ENCODE results near the gene EME2.

EME2 gene

GRCh38 chr16:1766701-1767100 lies 5.9 kb upstream of the EME2 start:
- no peaks in the 10 kb centered on the region for H3K9me3 ChIP-seq (replicated peaks in 1 of 2; ENCODE audit: control insufficient read depth in 2 of 2, insufficient read depth in 1 of 2, low read depth in 1 of 2, low read length in 2 of 2)
- H3K36me3 ChIP-seq (replicated peaks in 1 of 2; ENCODE audit: control insufficient read depth in 2 of 2, insufficient read depth in 2 of 2, low read length in 2 of 2), result peaks cover 43 to 85% of the 10 kb centered on the region in 2 donors
- no peak overlapping the region for H2BK15ac ChIP-seq (ENCODE audit: low read length)
- H3K4me1 ChIP-seq (ENCODE audit: control insufficient read depth in 2 of 2, insufficient read depth in 1 of 2, low read depth in 1 of 2, low read length in 2 of 2), result peaks cover under 1 to 14% of the 10 kb centered on the region in 2 donors
- no peaks in the 10 kb centered on the region for H3K27me3 ChIP-seq (ENCODE audit: control insufficient read depth in 3 of 3, insufficient read depth in 3 of 3, low read depth in 1 of 3, low read length in 3 of 3)
- H2AK5ac ChIP-seq (ENCODE audit: low read depth, low read length), result no peak overlapping the region
- H3K18ac ChIP-seq (ENCODE audit: low read length), result no peak overlapping the region
- H2AFZ ChIP-seq (ENCODE audit: low read length), result no peak overlapping the region
- no peak overlapping the region for H3K4me2 ChIP-seq (ENCODE audit: insufficient read depth, low read length, poor library complexity, severe bottlenecking)
- H4K8ac ChIP-seq (ENCODE audit: low read depth, low read length), result peak overlapping the region; percentile 17
- peak overlapping the region; percentile 41 for H2BK12ac ChIP-seq (ENCODE audit: low read length)
- H3K14ac ChIP-seq (ENCODE audit: low read length), result no peak overlapping the region
- no peak overlapping the region for H2BK5ac ChIP-seq (ENCODE audit: low read length)
- no peak overlapping the region for H3K4me3 ChIP-seq (ENCODE audit: low read length in 2 of 2)
- H4K91ac ChIP-seq (ENCODE audit: low read depth, low read length, poor library complexity), result no peak overlapping the region
- DNase-seq (ENCODE audit: low spot score), result no peak
- H3K23ac ChIP-seq (ENCODE audit: low read depth, low read length, poor library complexity), result peak overlapping the region; percentile 85
- H3K4ac ChIP-seq (ENCODE audit: low read length), result no peak overlapping the region
- no peak overlapping the region for H3K9ac ChIP-seq (ENCODE audit: low read depth, low read length, poor library complexity)
- WGBS, 2 donors (ENCODE audit: extremely low coverage in 2 of 2, insufficient read length in 2 of 2, insufficient replicate concordance in 1 of 2), result no CpG with 5 or more reads among the region's 18 CpGs
- H3K27ac ChIP-seq (replicated peaks; ENCODE audit: low read length), result no peak overlapping the region
- peaks cover 5% of the 10 kb centered on the region for H3K79me1 ChIP-seq (ENCODE audit: low read depth, low read length)
- H2BK120ac ChIP-seq (ENCODE audit: low read depth, low read length), result no peak overlapping the region

- peaks cover 38 to 84% of the 10 kb centered on the region in 2 donors for H3K36me3 ChIP-seq (replicated peaks in 1 of 2; ENCODE audit: control insufficient read depth in 2 of 2, insufficient read depth in 2 of 2, low read length in 2 of 2)
- H3K9ac ChIP-seq (ENCODE audit: low read depth, low read length, poor library complexity), result peak overlapping the region; percentile 70
- H2AK5ac ChIP-seq (ENCODE audit: low read depth, low read length), result no peak overlapping the region
- no CpG with 5 or more reads among the region's 42 CpGs for WGBS, 2 donors (ENCODE audit: extremely low coverage in 2 of 2, insufficient read length in 2 of 2, insufficient replicate concordance in 1 of 2)
- no peak overlapping the region for H2BK5ac ChIP-seq (ENCODE audit: low read length)
- no peaks in the 10 kb centered on the region for H3K27me3 ChIP-seq (ENCODE audit: control insufficient read depth in 3 of 3, insufficient read depth in 3 of 3, low read depth in 1 of 3, low read length in 3 of 3)
- H4K8ac ChIP-seq (ENCODE audit: low read depth, low read length), result peak overlapping the region; percentile 43
- peaks cover 10% of the 10 kb centered on the region for H3K79me1 ChIP-seq (ENCODE audit: low read depth, low read length)
- H3K27ac ChIP-seq (replicated peaks; ENCODE audit: low read length), result no peak overlapping the region
- peak overlapping the region; percentile 85 for H3K23ac ChIP-seq (ENCODE audit: low read depth, low read length, poor library complexity)
- no peak overlapping the region for H2BK15ac ChIP-seq (ENCODE audit: low read length)
- no peak overlapping the region for H2BK120ac ChIP-seq (ENCODE audit: low read depth, low read length)
- H4K91ac ChIP-seq (ENCODE audit: low read depth, low read length, poor library complexity), result no peak overlapping the region
- no peak overlapping the region for H3K18ac ChIP-seq (ENCODE audit: low read length)
- peaks cover 5 to 19% of the 10 kb centered on the region in 2 donors for H3K4me1 ChIP-seq (ENCODE audit: control insufficient read depth in 2 of 2, insufficient read depth in 1 of 2, low read depth in 1 of 2, low read length in 2 of 2)
- H3K4me2 ChIP-seq (ENCODE audit: insufficient read depth, low read length, poor library complexity, severe bottlenecking), result no peak overlapping the region
- H3K4ac ChIP-seq (ENCODE audit: low read length), result no peak overlapping the region
- H2BK12ac ChIP-seq (ENCODE audit: low read length), result no peak overlapping the region
- H3K14ac ChIP-seq (ENCODE audit: low read length), result no peak overlapping the region
- H3K4me3 ChIP-seq (ENCODE audit: low read length in 2 of 2), result no peak overlapping the region
- no peak for DNase-seq (ENCODE audit: low spot score)
- H3K9me3 ChIP-seq (replicated peaks in 1 of 2; ENCODE audit: control insufficient read depth in 2 of 2, insufficient read depth in 1 of 2, low read depth in 1 of 2, low read length in 2 of 2), result no peaks in the 10 kb centered on the region
- no peak overlapping the region for H2AFZ ChIP-seq (ENCODE audit: low read length)
Observed at GRCh38 chr16:1767116-1767994, 5.3 kb upstream of the EME2 start.

- Histone ChIP-seq H3K27me3 (ENCODE audit: control insufficient read depth in 3 of 3, insufficient read depth in 3 of 3, low read depth in 1 of 3, low read length in 3 of 3) (no peaks in the 10 kb centered on the region), H2BK15ac (ENCODE audit: low read length) (no peak overlapping the region), H3K27ac (replicated peaks; ENCODE audit: low read length) (no peak overlapping the region), H3K36me3 (replicated peaks in 1 of 2; ENCODE audit: control insufficient read depth in 2 of 2, insufficient read depth in 2 of 2, low read length in 2 of 2) (peaks cover 36 to 75% of the 10 kb centered on the region in 2 donors), H3K9me3 (replicated peaks in 1 of 2; ENCODE audit: control insufficient read depth in 2 of 2, insufficient read depth in 1 of 2, low read depth in 1 of 2, low read length in 2 of 2) (no peaks in the 10 kb centered on the region), H3K4me3 (ENCODE audit: low read length in 2 of 2) (no peak overlapping the region), H2BK120ac (ENCODE audit: low read depth, low read length) (no peak overlapping the region), H3K18ac (ENCODE audit: low read length) (no peak overlapping the region), H2AK5ac (ENCODE audit: low read depth, low read length) (no peak overlapping the region), H3K4me2 (ENCODE audit: insufficient read depth, low read length, poor library complexity, severe bottlenecking) (no peak overlapping the region), H2AFZ (ENCODE audit: low read length) (no peak overlapping the region), H4K91ac (ENCODE audit: low read depth, low read length, poor library complexity) (no peak overlapping the region), H2BK5ac (ENCODE audit: low read length) (no peak overlapping the region), H3K4me1 (ENCODE audit: control insufficient read depth in 2 of 2, insufficient read depth in 1 of 2, low read depth in 1 of 2, low read length in 2 of 2) (peaks cover 5 to 16% of the 10 kb centered on the region in 2 donors), H4K8ac (ENCODE audit: low read depth, low read length) (no peak overlapping the region), H2BK12ac (ENCODE audit: low read length) (peak overlapping the region; percentile 10), H3K79me1 (ENCODE audit: low read depth, low read length) (peaks cover 15% of the 10 kb centered on the region), H3K9ac (ENCODE audit: low read depth, low read length, poor library complexity) (no peak overlapping the region), H3K4ac (ENCODE audit: low read length) (no peak overlapping the region), H3K23ac (ENCODE audit: low read depth, low read length, poor library complexity) (peak overlapping the region; percentile 55), H3K14ac (ENCODE audit: low read length) (peak overlapping the region; percentile 8)
- WGBS, 2 donors (ENCODE audit: extremely low coverage in 2 of 2, insufficient read length in 2 of 2, insufficient replicate concordance in 1 of 2), result no CpG with 5 or more reads among the region's 41 CpGs
- DNase-seq (ENCODE audit: low spot score), result no peak
Observed at GRCh38 chr16:1768061-1768766, 4.4 kb upstream of the EME2 start.

Data from neuronal stem cell (in vitro differentiated cells).